ENCODE results near the gene PCSK5.

The PCSK5 gene

GRCh38 chr9:76099516-76099915 lies 209.0 kb downstream of the PCSK5 start:
- no peaks in the 10 kb centered on the region for H3K27me3 ChIP-seq (ENCODE audit: control insufficient read depth, insufficient read depth, low read length)
- peaks cover 9% of the 10 kb centered on the region for H3K4me1 ChIP-seq (ENCODE audit: control insufficient read depth, insufficient read depth, low read length)
- no peaks in the 10 kb centered on the region for H3K9me3 ChIP-seq (ENCODE audit: control insufficient read depth, insufficient read depth, low read length)
- no peak overlapping the region for H3K9ac ChIP-seq (ENCODE audit: low read depth, low read length)
- H3K27ac ChIP-seq (ENCODE audit: low read depth, low read length) = no peak overlapping the region
- H3K4me3 ChIP-seq (ENCODE audit: low read depth, low read length) = no peak overlapping the region
- H3K36me3 ChIP-seq (ENCODE audit: control insufficient read depth, insufficient read depth, low read length) = peaks cover 27% of the 10 kb centered on the region

GRCh38 chr9:76101075-76101474 lies 210.6 kb downstream of the PCSK5 start:
- no peaks in the 10 kb centered on the region for H3K27me3 ChIP-seq (ENCODE audit: control insufficient read depth, insufficient read depth, low read length)
- H3K4me3 ChIP-seq (ENCODE audit: low read depth, low read length) = no peak overlapping the region
- peaks cover 24% of the 10 kb centered on the region for H3K36me3 ChIP-seq (ENCODE audit: control insufficient read depth, insufficient read depth, low read length)
- no peaks in the 10 kb centered on the region for H3K9me3 ChIP-seq (ENCODE audit: control insufficient read depth, insufficient read depth, low read length)
- H3K9ac ChIP-seq (ENCODE audit: low read depth, low read length) = no peak overlapping the region
- H3K27ac ChIP-seq (ENCODE audit: low read depth, low read length) = no peak overlapping the region
- peaks cover 9% of the 10 kb centered on the region for H3K4me1 ChIP-seq (ENCODE audit: control insufficient read depth, insufficient read depth, low read length)

GRCh38 chr9:76101491-76101890 lies 211.0 kb downstream of the PCSK5 start:
- H3K4me3 ChIP-seq (ENCODE audit: low read depth, low read length) = no peak overlapping the region

GRCh38 chr9:76101947-76102346 lies 211.5 kb downstream of the PCSK5 start:
- Histone ChIP-seq H3K36me3 (ENCODE audit: control insufficient read depth, insufficient read depth, low read length) (peaks cover 21% of the 10 kb centered on the region), H3K27me3 (ENCODE audit: control insufficient read depth, insufficient read depth, low read length) (no peaks in the 10 kb centered on the region), H3K27ac (ENCODE audit: low read depth, low read length) (no peak overlapping the region), H3K4me3 (ENCODE audit: low read depth, low read length) (no peak overlapping the region), H3K9me3 (ENCODE audit: control insufficient read depth, insufficient read depth, low read length) (no peaks in the 10 kb centered on the region), H3K9ac (ENCODE audit: low read depth, low read length) (no peak overlapping the region), H3K4me1 (ENCODE audit: control insufficient read depth, insufficient read depth, low read length) (peaks cover 9% of the 10 kb centered on the region)

More at GRCh38 chr9:76101491-76101890, 211.0 kb downstream of the PCSK5 start:
- no peaks in the 10 kb centered on the region for H3K27me3 ChIP-seq (ENCODE audit: control insufficient read depth, insufficient read depth, low read length)
- no peak overlapping the region for H3K27ac ChIP-seq (ENCODE audit: low read depth, low read length)
- peaks cover 9% of the 10 kb centered on the region for H3K4me1 ChIP-seq (ENCODE audit: control insufficient read depth, insufficient read depth, low read length)
- H3K36me3 ChIP-seq (ENCODE audit: control insufficient read depth, insufficient read depth, low read length) = peaks cover 21% of the 10 kb centered on the region
- H3K9me3 ChIP-seq (ENCODE audit: control insufficient read depth, insufficient read depth, low read length) = no peaks in the 10 kb centered on the region
- H3K9ac ChIP-seq (ENCODE audit: low read depth, low read length) = no peak overlapping the region

- Histone ChIP-seq H3K27me3 (ENCODE audit: control insufficient read depth, insufficient read depth, low read length) (no peaks in the 10 kb centered on the region), H3K36me3 (ENCODE audit: control insufficient read depth, insufficient read depth, low read length) (peaks cover 19% of the 10 kb centered on the region), H3K4me3 (ENCODE audit: low read depth, low read length) (no peak overlapping the region), H3K4me1 (ENCODE audit: control insufficient read depth, insufficient read depth, low read length) (peaks cover 9% of the 10 kb centered on the region), H3K9ac (ENCODE audit: low read depth, low read length) (no peak overlapping the region), H3K9me3 (ENCODE audit: control insufficient read depth, insufficient read depth, low read length) (no peaks in the 10 kb centered on the region), H3K27ac (ENCODE audit: low read depth, low read length) (no peak overlapping the region)
Observed at GRCh38 chr9:76103531-76104315, 213.2 kb downstream of the PCSK5 start.

- Histone ChIP-seq H3K27ac (ENCODE audit: low read depth, low read length) (no peak overlapping the region), H3K9ac (ENCODE audit: low read depth, low read length) (no peak overlapping the region), H3K27me3 (ENCODE audit: control insufficient read depth, insufficient read depth, low read length) (no peaks in the 10 kb centered on the region), H3K9me3 (ENCODE audit: control insufficient read depth, insufficient read depth, low read length) (no peaks in the 10 kb centered on the region), H3K4me3 (ENCODE audit: low read depth, low read length) (no peak overlapping the region), H3K36me3 (ENCODE audit: control insufficient read depth, insufficient read depth, low read length) (peaks cover 20% of the 10 kb centered on the region), H3K4me1 (ENCODE audit: control insufficient read depth, insufficient read depth, low read length) (no peaks in the 10 kb centered on the region)
Observed at GRCh38 chr9:76107482-76107881, 217.0 kb downstream of the PCSK5 start.

- no peak overlapping the region for H3K27ac ChIP-seq (ENCODE audit: low read depth, low read length)
- H3K4me1 ChIP-seq (ENCODE audit: control insufficient read depth, insufficient read depth, low read length) = no peaks in the 10 kb centered on the region
- H3K27me3 ChIP-seq (ENCODE audit: control insufficient read depth, insufficient read depth, low read length) = no peaks in the 10 kb centered on the region
- H3K9ac ChIP-seq (ENCODE audit: low read depth, low read length) = no peak overlapping the region
- peaks cover 13% of the 10 kb centered on the region; the same call in 1 of the 2 replicates for H3K36me3 ChIP-seq (ENCODE audit: control insufficient read depth, insufficient read depth, low read length)
- no peaks in the 10 kb centered on the region for H3K9me3 ChIP-seq (ENCODE audit: control insufficient read depth, insufficient read depth, low read length)
- no peak overlapping the region for H3K4me3 ChIP-seq (ENCODE audit: low read depth, low read length)
Observed at GRCh38 chr9:76109953-76110352, 219.5 kb downstream of the PCSK5 start.

- Histone ChIP-seq H3K4me1 (ENCODE audit: control insufficient read depth, insufficient read depth, low read length) (no peaks in the 10 kb centered on the region), H3K9me3 (ENCODE audit: control insufficient read depth, insufficient read depth, low read length) (no peaks in the 10 kb centered on the region), H3K4me3 (ENCODE audit: low read depth, low read length) (no peak overlapping the region), H3K27me3 (ENCODE audit: control insufficient read depth, insufficient read depth, low read length) (no peaks in the 10 kb centered on the region), H3K27ac (ENCODE audit: low read depth, low read length) (no peak overlapping the region), H3K9ac (ENCODE audit: low read depth, low read length) (no peak overlapping the region), H3K36me3 (ENCODE audit: control insufficient read depth, insufficient read depth, low read length) (peaks cover 9% of the 10 kb centered on the region; the same call in 1 of the 2 replicates)
Observed at GRCh38 chr9:76112151-76112550, 221.7 kb downstream of the PCSK5 start.

GRCh38 chr9:76114144-76114543 lies 223.7 kb downstream of the PCSK5 start:
- Histone ChIP-seq H3K4me1 (ENCODE audit: control insufficient read depth, insufficient read depth, low read length) (no peaks in the 10 kb centered on the region), H3K9me3 (ENCODE audit: control insufficient read depth, insufficient read depth, low read length) (no peaks in the 10 kb centered on the region), H3K27me3 (ENCODE audit: control insufficient read depth, insufficient read depth, low read length) (no peaks in the 10 kb centered on the region), H3K9ac (ENCODE audit: low read depth, low read length) (no peak overlapping the region), H3K4me3 (ENCODE audit: low read depth, low read length) (no peak overlapping the region), H3K36me3 (ENCODE audit: control insufficient read depth, insufficient read depth, low read length) (no peaks in the 10 kb centered on the region), H3K27ac (ENCODE audit: low read depth, low read length) (no peak overlapping the region)

GRCh38 chr9:76115396-76115795 lies 224.9 kb downstream of the PCSK5 start:
- H3K4me1 ChIP-seq (ENCODE audit: control insufficient read depth, insufficient read depth, low read length) = no peaks in the 10 kb centered on the region
- no peak overlapping the region for H3K4me3 ChIP-seq (ENCODE audit: low read depth, low read length)
- no peaks in the 10 kb centered on the region for H3K9me3 ChIP-seq (ENCODE audit: control insufficient read depth, insufficient read depth, low read length)
- no peaks in the 10 kb centered on the region for H3K36me3 ChIP-seq (ENCODE audit: control insufficient read depth, insufficient read depth, low read length)
- H3K27me3 ChIP-seq (ENCODE audit: control insufficient read depth, insufficient read depth, low read length) = no peaks in the 10 kb centered on the region
- H3K27ac ChIP-seq (ENCODE audit: low read depth, low read length) = no peak overlapping the region
- H3K9ac ChIP-seq (ENCODE audit: low read depth, low read length) = no peak overlapping the region

- no peak overlapping the region for H3K4me3 ChIP-seq (ENCODE audit: low read depth, low read length)
- no peaks in the 10 kb centered on the region for H3K36me3 ChIP-seq (ENCODE audit: control insufficient read depth, insufficient read depth, low read length)
- H3K9ac ChIP-seq (ENCODE audit: low read depth, low read length) = no peak overlapping the region
- H3K27me3 ChIP-seq (ENCODE audit: control insufficient read depth, insufficient read depth, low read length) = no peaks in the 10 kb centered on the region
- H3K9me3 ChIP-seq (ENCODE audit: control insufficient read depth, insufficient read depth, low read length) = no peaks in the 10 kb centered on the region
- H3K4me1 ChIP-seq (ENCODE audit: control insufficient read depth, insufficient read depth, low read length) = no peaks in the 10 kb centered on the region
- H3K27ac ChIP-seq (ENCODE audit: low read depth, low read length) = no peak overlapping the region
Observed at GRCh38 chr9:76115982-76116646, 225.6 kb downstream of the PCSK5 start.
